MCF 10A (cell line): ENCODE results near the gene EIF4A3. TPM values are rescaled to one million over a fixed set of nuclear protein-coding genes. Genes with fewer than 3 reads are reported as not detected.

ENCODE experiments used
- BruUV-seq: library from RNA; stranded (reverse); fragments of 400-500 nt; replicated peaks from 2 replicates; lab custom pipeline; 2021; lab: Mats Ljungman, UMichigan
- CTCF ChIA-PET: fragments of 300-600 bp; sonication (Branson Sonifier 250); formaldehyde crosslinking; extraction: SDS; loops from one replicate; lab custom pipeline; 2021; ENCODE audit warnings: antibody characterized with exemption, inconsistent platforms; lab: Yijun Ruan, JAX
- POLR2A ChIA-PET: fragments of 300-600, 350-650 bp; sonication (Branson Sonifier 250); formaldehyde crosslinking; extraction: SDS; loops from one replicate; lab custom pipeline; 2020; ENCODE audit warnings: antibody characterized with exemption, inconsistent platforms; lab: Yijun Ruan, JAX
- DNase-seq: peaks from one replicate; pipeline ENCODE4 v3.0.0-alpha.2; 2018; ENCODE audit not compliant: unreplicated experiment
- H3K27ac Mint-ChIP-seq: one replicate; pipeline ENCODE4 v1.8.0; 2022; ENCODE audit warnings: mild to moderate bottlenecking, low read depth, mixed read lengths; ENCODE audit not compliant: unreplicated experiment
- H3K27me3 Mint-ChIP-seq: one replicate; pipeline ENCODE4 v1.8.0; 2022; ENCODE audit warnings: mixed read lengths; ENCODE audit not compliant: insufficient read depth, unreplicated experiment
- H3K36me3 Mint-ChIP-seq: one replicate; pipeline ENCODE4 v1.8.0; 2022; ENCODE audit warnings: mild to moderate bottlenecking, moderate library complexity, mixed read lengths; ENCODE audit not compliant: insufficient read depth, unreplicated experiment
- H3K4me1 Mint-ChIP-seq: one replicate; pipeline ENCODE4 v1.8.0; 2022; ENCODE audit warnings: mixed read lengths; ENCODE audit not compliant: insufficient read depth, unreplicated experiment
- H3K4me3 Mint-ChIP-seq: one replicate; pipeline ENCODE4 v1.8.0; 2022; ENCODE audit warnings: mild to moderate bottlenecking, moderate library complexity, mixed read lengths; ENCODE audit not compliant: unreplicated experiment
- H3K9me3 Mint-ChIP-seq: one replicate; pipeline ENCODE4 v1.8.0; 2022; ENCODE audit warnings: mixed read lengths; ENCODE audit not compliant: unreplicated experiment
- intact Hi-C: fragments of 100-400 bp; cut with micrococcal nuclease; formaldehyde crosslinking; loops from 2 replicates; pipeline ENCODE4 v1.14.1; 2022
- total RNA-seq: library from RNA; stranded (reverse); gene quantifications from 2 replicates; pipeline ENCODE4 v1.2.3, GENCODE V29; 2022
- TF ChIP-seq, protein P1 (sequence below): fragments of 200-600 bp; IDR thresholded peaks from one replicate; pipeline ENCODE4 v1.8.0; 2022; ENCODE audit warnings: antibody characterized with exemption, mild to moderate bottlenecking; ENCODE audit not compliant: unreplicated experiment

Gene EIF4A3
- total RNA-seq, 1 experiment from 2014 or later, result 87.0 TPM

DNA sequence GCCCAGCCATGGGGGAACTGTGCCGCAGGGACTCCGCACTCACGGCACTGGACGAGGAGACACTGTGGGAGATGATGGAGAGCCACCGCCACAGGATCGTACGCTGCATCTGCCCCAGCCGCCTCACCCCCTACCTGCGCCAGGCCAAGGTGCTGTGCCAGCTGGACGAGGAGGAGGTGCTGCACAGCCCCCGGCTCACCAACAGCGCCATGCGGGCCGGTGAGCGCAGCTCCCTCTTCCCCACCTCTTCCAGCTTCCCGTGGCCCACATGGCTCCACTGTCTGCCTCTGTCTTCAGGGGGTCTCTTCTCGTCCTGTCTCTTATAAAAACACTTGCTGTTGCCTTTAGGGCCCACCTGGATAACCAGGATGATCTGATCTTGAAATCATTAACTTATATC lies 34.5 kb upstream of the EIF4A3 start:
- Mint-ChIP-seq H3K4me3 (no peak overlapping the region), H3K27ac (no peak overlapping the region), H3K36me3 (no peaks in the 10 kb centered on the region), H3K27me3 (peaks cover 17% of the 10 kb centered on the region), H3K9me3 (no peaks in the 10 kb centered on the region), H3K4me1 (no peaks in the 10 kb centered on the region)
- DNase-seq, result no peak
- intact Hi-C loops, result no loop called here
- ChIA-PET POLR2A (no interaction called here), CTCF (interaction anchor here (0.6 to 1.5 kb wide), 2 partner anchors 15 to 404 kb away, joined by 3 to 4 read pairs; no protein-coding TSS in a partner anchor)
- TF ChIP-seq, protein P1, sequence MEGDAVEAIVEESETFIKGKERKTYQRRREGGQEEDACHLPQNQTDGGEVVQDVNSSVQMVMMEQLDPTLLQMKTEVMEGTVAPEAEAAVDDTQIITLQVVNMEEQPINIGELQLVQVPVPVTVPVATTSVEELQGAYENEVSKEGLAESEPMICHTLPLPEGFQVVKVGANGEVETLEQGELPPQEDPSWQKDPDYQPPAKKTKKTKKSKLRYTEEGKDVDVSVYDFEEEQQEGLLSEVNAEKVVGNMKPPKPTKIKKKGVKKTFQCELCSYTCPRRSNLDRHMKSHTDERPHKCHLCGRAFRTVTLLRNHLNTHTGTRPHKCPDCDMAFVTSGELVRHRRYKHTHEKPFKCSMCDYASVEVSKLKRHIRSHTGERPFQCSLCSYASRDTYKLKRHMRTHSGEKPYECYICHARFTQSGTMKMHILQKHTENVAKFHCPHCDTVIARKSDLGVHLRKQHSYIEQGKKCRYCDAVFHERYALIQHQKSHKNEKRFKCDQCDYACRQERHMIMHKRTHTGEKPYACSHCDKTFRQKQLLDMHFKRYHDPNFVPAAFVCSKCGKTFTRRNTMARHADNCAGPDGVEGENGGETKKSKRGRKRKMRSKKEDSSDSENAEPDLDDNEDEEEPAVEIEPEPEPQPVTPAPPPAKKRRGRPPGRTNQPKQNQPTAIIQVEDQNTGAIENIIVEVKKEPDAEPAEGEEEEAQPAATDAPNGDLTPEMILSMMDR, result no peak
- BruUV-seq, result no TSS peak

DNA sequence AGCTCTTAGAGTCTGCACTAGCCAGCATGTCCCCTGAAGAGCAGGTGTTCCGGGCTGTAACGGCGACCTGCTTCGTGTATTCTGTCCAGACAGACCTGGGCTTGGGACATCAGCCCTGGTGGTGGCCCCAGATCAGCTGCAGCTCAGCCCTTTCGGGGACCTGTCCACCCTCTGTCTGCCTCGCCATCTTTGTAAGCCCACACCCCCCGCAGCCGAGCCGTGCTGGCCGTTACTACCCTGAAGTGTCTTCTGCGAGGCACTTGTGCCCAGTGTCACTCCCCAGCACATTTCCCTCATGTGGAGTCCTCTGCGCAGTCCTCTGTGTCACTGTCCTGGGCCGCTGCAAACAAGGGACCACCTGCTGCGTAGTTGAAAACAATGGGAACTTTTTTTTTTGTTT lies 33.3 kb upstream of the EIF4A3 start:
- Mint-ChIP-seq H3K27ac (no peak overlapping the region), H3K36me3 (no peaks in the 10 kb centered on the region), H3K27me3 (peaks cover 17% of the 10 kb centered on the region), H3K9me3 (no peaks in the 10 kb centered on the region), H3K4me1 (peaks cover 4% of the 10 kb centered on the region), H3K4me3 (no peak overlapping the region)
- BruUV-seq, result no TSS peak
- POLR2A ChIA-PET, result no interaction called here
- CTCF ChIA-PET, result no interaction called here
- TF ChIP-seq, protein P1, result no peak
- DNase-seq, result no peak
- intact Hi-C loops, result no loop called here

DNA sequence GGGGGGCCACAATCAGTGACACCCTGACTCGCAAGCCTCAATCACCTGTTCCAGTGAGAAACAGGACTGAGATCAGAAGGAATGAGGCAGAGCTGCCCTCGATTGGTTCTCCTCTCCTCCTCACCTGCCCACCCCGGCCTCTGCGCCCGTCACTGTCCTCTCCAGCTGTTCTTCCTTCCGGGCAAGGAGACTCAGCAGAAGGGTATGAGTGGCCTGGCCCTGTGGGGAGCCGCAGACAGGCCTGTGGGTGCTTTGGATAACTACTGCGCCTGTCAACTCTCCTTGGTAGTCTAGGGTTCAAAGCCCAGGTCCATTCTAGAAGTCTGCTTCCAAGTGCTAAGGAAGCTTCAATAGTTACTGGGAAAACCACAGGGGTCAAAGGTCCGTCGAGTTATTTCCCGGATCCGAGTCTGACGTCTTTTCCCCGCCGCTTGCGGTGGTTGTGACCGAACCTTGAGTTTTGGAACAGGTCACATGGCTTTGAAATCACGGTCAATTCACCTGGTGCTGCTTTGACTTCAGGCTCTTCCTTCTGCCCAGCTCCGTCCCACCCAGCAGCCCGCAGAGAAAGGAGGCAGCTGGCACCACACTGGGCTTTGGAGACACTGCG lies 31.2 kb upstream of the EIF4A3 start:
- DNase-seq, result no peak
- no peak overlapping the region for H3K4me3 Mint-ChIP-seq

DNA sequence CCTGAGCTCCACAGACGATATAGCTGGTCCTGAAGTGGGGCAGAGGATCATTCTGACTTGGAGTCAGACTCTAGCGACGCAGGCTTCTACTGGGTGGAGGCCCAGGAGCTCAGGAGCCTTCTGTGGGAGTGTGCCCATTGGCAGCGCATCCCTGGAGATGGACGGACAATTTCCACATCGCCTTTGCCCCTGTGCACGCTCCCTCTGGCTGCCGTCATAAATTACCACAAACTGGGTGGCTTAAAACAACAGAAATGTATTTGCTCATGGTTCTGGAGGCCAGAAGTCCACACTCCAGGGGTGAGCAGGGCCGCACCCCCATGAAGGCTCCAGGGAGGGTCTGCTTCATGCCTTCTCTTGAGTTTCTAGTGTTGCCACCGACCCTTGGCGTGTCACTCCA lies 29.8 kb upstream of the EIF4A3 start:
- BruUV-seq, result no TSS peak
- intact Hi-C loops, result no loop called here
- Mint-ChIP-seq H3K36me3 (no peaks in the 10 kb centered on the region), H3K27me3 (peaks cover 5% of the 10 kb centered on the region), H3K4me1 (peaks cover 4% of the 10 kb centered on the region), H3K9me3 (no peaks in the 10 kb centered on the region), H3K27ac (no peak overlapping the region), H3K4me3 (no peak overlapping the region)
- ChIA-PET POLR2A (interaction anchor here (0.6 to 0.7 kb wide), 2 partner anchors 73 to 366 kb away, joined by 3 read pairs; no protein-coding TSS in a partner anchor), CTCF (interaction anchor here (0.6 to 1.0 kb wide), 3 partner anchors 11 to 1247 kb away, joined by 4 to 5 read pairs (median 4); no protein-coding TSS in a partner anchor)
- TF ChIP-seq, protein P1, result no peak
- DNase-seq, result no peak

More for the DNA sequence above, 31.2 kb upstream of the EIF4A3 start:
- ChIA-PET CTCF (no interaction called here), POLR2A (no interaction called here)
- Mint-ChIP-seq H3K27ac (no peak overlapping the region), H3K27me3 (peaks cover 17% of the 10 kb centered on the region), H3K4me1 (peaks cover 4% of the 10 kb centered on the region), H3K36me3 (no peaks in the 10 kb centered on the region), H3K9me3 (no peaks in the 10 kb centered on the region)
- intact Hi-C loops, result no loop called here
- TF ChIP-seq, protein P1, result no peak
- no TSS peak for BruUV-seq
